ENCODE data around the gene ZNF500.

- TF ChIP-seq, protein P1, sequence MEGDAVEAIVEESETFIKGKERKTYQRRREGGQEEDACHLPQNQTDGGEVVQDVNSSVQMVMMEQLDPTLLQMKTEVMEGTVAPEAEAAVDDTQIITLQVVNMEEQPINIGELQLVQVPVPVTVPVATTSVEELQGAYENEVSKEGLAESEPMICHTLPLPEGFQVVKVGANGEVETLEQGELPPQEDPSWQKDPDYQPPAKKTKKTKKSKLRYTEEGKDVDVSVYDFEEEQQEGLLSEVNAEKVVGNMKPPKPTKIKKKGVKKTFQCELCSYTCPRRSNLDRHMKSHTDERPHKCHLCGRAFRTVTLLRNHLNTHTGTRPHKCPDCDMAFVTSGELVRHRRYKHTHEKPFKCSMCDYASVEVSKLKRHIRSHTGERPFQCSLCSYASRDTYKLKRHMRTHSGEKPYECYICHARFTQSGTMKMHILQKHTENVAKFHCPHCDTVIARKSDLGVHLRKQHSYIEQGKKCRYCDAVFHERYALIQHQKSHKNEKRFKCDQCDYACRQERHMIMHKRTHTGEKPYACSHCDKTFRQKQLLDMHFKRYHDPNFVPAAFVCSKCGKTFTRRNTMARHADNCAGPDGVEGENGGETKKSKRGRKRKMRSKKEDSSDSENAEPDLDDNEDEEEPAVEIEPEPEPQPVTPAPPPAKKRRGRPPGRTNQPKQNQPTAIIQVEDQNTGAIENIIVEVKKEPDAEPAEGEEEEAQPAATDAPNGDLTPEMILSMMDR (IDR thresholded peaks at IDR 0.05; ENCODE audit: insufficient read depth, low read length, poor library complexity, severe bottlenecking), result no peak
- TF ChIP-seq EZH2phosphoT487 (conservative IDR thresholded peaks at IDR 0.05; ENCODE audit: low read length), result no peak
These were observed 6.6 kb downstream of the ZNF500 start for GRCh38 chr16:4760221-4760910.

Data from SU-DHL-6 (cell line).